Epidermal melanocyte (primary cell): Measurements from ENCODE around the gene TMEM184B.

Experiments
- DNase-seq: peaks from one replicate; pipeline ENCODE4 v3.0.0; 2011; ENCODE audit warnings: low spot score; ENCODE audit not compliant: insufficient read length

TMEM184B gene

GRCh38 chr22:38282397-38282796 is 9.6 kb upstream of the TMEM184B start:
- DNase-seq: no peak

GRCh38 chr22:38276166-38276565 is 3.4 kb upstream of the TMEM184B start:
- no peak for DNase-seq

- DNase-seq: no peak
Measured at GRCh38 chr22:38273135-38273826, 471 bp upstream of the TMEM184B start.

- no peak for DNase-seq
Measured at GRCh38 chr22:38271927-38272372, 860 bp downstream of the TMEM184B start.

GRCh38 chr22:38271101-38271500 is 1.7 kb downstream of the TMEM184B start:
- no peak for DNase-seq

- no peak for DNase-seq
Measured at GRCh38 chr22:38270091-38270992, 2.5 kb downstream of the TMEM184B start.

GRCh38 chr22:38269466-38269865 is 3.3 kb downstream of the TMEM184B start:
- no peak for DNase-seq

- DNase-seq: no peak
Measured at GRCh38 chr22:38267086-38267485, 5.7 kb downstream of the TMEM184B start.

GRCh38 chr22:38266120-38266519 is 6.7 kb downstream of the TMEM184B start:
- no peak for DNase-seq

GRCh38 chr22:38264322-38264843 is 8.4 kb downstream of the TMEM184B start:
- no peak for DNase-seq

GRCh38 chr22:38262051-38262795 is 10.6 kb downstream of the TMEM184B start:
- DNase-seq: no peak

- no peak for DNase-seq
Measured at GRCh38 chr22:38260761-38261681, 11.8 kb downstream of the TMEM184B start.

- no peak for DNase-seq
Measured at GRCh38 chr22:38259370-38259769, 13.4 kb downstream of the TMEM184B start.

GRCh38 chr22:38258895-38259294 is 13.9 kb downstream of the TMEM184B start:
- no peak for DNase-seq

- DNase-seq: no peak
Measured at GRCh38 chr22:38257650-38258250, 15.1 kb downstream of the TMEM184B start.

- DNase-seq: peak; percentile 33
Measured at GRCh38 chr22:38257181-38257580, 15.6 kb downstream of the TMEM184B start.

GRCh38 chr22:38255697-38256096 is 17.1 kb downstream of the TMEM184B start:
- DNase-seq: no peak

GRCh38 chr22:38251341-38251692 is 21.5 kb downstream of the TMEM184B start:
- no peak for DNase-seq

- no peak for DNase-seq
Measured at GRCh38 chr22:38250643-38251340, 22.0 kb downstream of the TMEM184B start.
